ENCODE data around the gene EXOC5.
"Not testable (repeated sequence)": the region's sequence is repeated elsewhere in the genome, so short reads cannot be mapped to it uniquely, and the experiment has no call there.

Gene EXOC5

DNA sequence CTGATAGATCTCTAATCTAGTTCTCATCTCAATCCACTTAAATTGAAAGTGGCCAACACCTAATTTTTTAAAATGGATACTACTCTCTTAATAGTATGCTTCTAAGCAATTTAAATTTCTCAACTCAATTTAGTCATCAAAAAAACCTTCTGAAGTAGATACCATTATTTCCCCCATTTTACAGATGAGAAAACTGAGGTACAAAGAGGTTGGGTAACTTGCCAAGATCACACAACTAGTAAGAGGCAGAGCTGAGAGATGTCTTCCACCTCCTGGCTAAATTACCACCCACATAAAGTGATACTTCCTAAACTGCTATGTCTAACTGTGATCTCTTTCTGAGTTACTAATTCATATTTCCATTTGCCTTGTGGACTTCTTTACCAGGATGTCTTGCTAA, 6.6 kb downstream of the EXOC5 start:
- no peak for DNase-seq

DNA sequence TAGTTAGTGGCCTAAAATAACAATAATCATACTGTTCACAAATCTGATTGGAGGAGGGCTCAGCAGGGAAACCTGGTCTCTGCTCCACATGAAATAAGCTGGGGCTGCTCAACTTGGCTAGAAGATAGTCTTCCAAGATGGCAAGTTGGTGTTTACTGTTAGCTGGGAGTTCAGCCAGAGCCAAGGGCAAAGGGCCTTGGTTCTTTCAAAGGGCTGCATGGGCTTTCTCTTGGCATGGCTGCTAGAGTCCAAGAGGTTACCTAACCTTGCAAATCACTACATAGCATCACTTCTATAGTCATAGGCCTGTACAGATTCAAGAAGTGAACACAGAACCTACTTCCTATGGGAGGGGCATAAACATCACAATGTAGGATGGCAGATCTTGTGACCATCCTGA, 7.1 kb downstream of the EXOC5 start:
- TF ChIP-seq, protein P1, sequence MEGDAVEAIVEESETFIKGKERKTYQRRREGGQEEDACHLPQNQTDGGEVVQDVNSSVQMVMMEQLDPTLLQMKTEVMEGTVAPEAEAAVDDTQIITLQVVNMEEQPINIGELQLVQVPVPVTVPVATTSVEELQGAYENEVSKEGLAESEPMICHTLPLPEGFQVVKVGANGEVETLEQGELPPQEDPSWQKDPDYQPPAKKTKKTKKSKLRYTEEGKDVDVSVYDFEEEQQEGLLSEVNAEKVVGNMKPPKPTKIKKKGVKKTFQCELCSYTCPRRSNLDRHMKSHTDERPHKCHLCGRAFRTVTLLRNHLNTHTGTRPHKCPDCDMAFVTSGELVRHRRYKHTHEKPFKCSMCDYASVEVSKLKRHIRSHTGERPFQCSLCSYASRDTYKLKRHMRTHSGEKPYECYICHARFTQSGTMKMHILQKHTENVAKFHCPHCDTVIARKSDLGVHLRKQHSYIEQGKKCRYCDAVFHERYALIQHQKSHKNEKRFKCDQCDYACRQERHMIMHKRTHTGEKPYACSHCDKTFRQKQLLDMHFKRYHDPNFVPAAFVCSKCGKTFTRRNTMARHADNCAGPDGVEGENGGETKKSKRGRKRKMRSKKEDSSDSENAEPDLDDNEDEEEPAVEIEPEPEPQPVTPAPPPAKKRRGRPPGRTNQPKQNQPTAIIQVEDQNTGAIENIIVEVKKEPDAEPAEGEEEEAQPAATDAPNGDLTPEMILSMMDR (IDR thresholded peaks at IDR 0.05; ENCODE audit: low read depth, low read length) = no peak
- no peak for DNase-seq
- Histone ChIP-seq H3K27me3 (no peaks in the 10 kb centered on the region), H3K4me1 (no peaks in the 10 kb centered on the region), H3K9me3 (peaks cover 4% of the 10 kb centered on the region; the same call in 1 of the 2 replicates), H3K36me3 (peaks cover 4% of the 10 kb centered on the region; the same call in 1 of the 2 replicates), H3K4me3 (ENCODE audit: low read depth, low read length) (no peak overlapping the region)

More for the DNA sequence above, 6.6 kb downstream of the EXOC5 start:
- H3K36me3 ChIP-seq = peaks cover 4% of the 10 kb centered on the region; the same call in 1 of the 2 replicates
- TF ChIP-seq, protein P1 (IDR thresholded peaks at IDR 0.05; ENCODE audit: low read depth, low read length) = no peak
- H3K9me3 ChIP-seq = peaks cover 4% of the 10 kb centered on the region; the same call in 1 of the 2 replicates
- H3K4me3 ChIP-seq (ENCODE audit: low read depth, low read length) = no peak overlapping the region
- no peaks in the 10 kb centered on the region; the same call in 1 of the 2 replicates for H3K4me1 ChIP-seq
- H3K27me3 ChIP-seq = no peaks in the 10 kb centered on the region

GRCh38 chr14:57259672-57260071, 9.0 kb downstream of the EXOC5 start:
- DNase-seq = no peak
- no peaks in the 10 kb centered on the region for H3K27me3 ChIP-seq
- TF ChIP-seq, protein P1 (IDR thresholded peaks at IDR 0.05; ENCODE audit: low read depth, low read length) = no peak
- H3K9me3 ChIP-seq = peaks cover 4% of the 10 kb centered on the region; the same call in 1 of the 2 replicates
- H3K36me3 ChIP-seq = peaks cover 4% of the 10 kb centered on the region; the same call in 1 of the 2 replicates
- H3K4me3 ChIP-seq (ENCODE audit: low read depth, low read length) = no peak overlapping the region
- H3K4me1 ChIP-seq = no peaks in the 10 kb centered on the region

DNA sequence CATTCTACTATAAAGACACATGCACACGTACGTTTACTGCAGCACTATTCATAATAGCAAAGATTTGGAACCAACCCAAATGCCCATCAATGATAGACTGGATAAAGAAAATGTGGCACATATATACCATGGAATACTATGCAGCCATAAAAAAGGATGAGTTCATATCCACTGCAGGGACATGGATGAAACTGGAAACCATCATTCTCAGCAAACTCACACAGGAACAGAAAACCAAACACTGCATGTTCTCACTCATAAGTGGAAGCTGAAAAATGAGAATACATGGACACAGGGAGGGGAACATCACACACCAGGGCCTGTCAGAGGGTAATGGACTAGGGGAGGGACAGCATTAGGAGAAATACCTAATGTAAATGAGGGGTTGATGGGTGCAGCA, 10.5 kb downstream of the EXOC5 start:
- not testable (repeated sequence) for H3K4me3 ChIP-seq (ENCODE audit: low read depth, low read length); H3K36me3 ChIP-seq; H3K9me3 ChIP-seq; H3K27me3 ChIP-seq; H3K4me1 ChIP-seq; DNase-seq

GRCh38 chr14:57254884-57255283, 13.8 kb downstream of the EXOC5 start:
- H3K27me3 ChIP-seq = no peaks in the 10 kb centered on the region
- no peaks in the 10 kb centered on the region for H3K4me1 ChIP-seq
- peaks cover 4% of the 10 kb centered on the region; the same call in 1 of the 2 replicates for H3K9me3 ChIP-seq
- DNase-seq = no peak
- TF ChIP-seq, protein P1 (IDR thresholded peaks at IDR 0.05; ENCODE audit: low read depth, low read length) = no peak
- no peak overlapping the region for H3K4me3 ChIP-seq (ENCODE audit: low read depth, low read length)
- peaks cover 4% of the 10 kb centered on the region; the same call in 1 of the 2 replicates for H3K36me3 ChIP-seq

GRCh38 chr14:57246933-57247657, 21.6 kb downstream of the EXOC5 start:
- Histone ChIP-seq H3K4me1 (no peaks in the 10 kb centered on the region), H3K4me3 (ENCODE audit: low read depth, low read length) (no peak overlapping the region), H3K9me3 (0 out of 2 replicates have a peak, but pooled peaks cover 3% of the 10 kb centered on the region), H3K36me3 (peaks cover 9% of the 10 kb centered on the region; the same call in 1 of the 2 replicates), H3K27me3 (no peaks in the 10 kb centered on the region)
- no peak for DNase-seq
- TF ChIP-seq, protein P1 (IDR thresholded peaks at IDR 0.05; ENCODE audit: low read depth, low read length) = no peak
